22Rv1 (cell line): ENCODE data around the gene WDR86.

Experiments used
- H3K27ac ChIP-seq: fragments of 450-650 bp; 2 replicates; pipeline ENCODE4 v1.5.1; 2017
- CTCF ChIP-seq: fragments of 450-650 bp; IDR thresholded peaks from 2 replicates; pipeline ENCODE4 v1.5.1; 2017; ENCODE audit warnings: mild to moderate bottlenecking
- ZFX ChIP-seq: fragments of 450-650 bp; IDR thresholded peaks from 2 replicates; pipeline ENCODE4 v1.6.1; 2017; ENCODE audit warnings: antibody characterized with exemption, borderline replicate concordance

Gene WDR86

GRCh38 chr7:151448261-151449252 lies 38.7 kb upstream of the WDR86 start:
- no peak overlapping the region for H3K27ac ChIP-seq
- peak; percentile 97 for TF ChIP-seq CTCF
- no peak for TF ChIP-seq ZFX

GRCh38 chr7:151447901-151448260 lies 38.0 kb upstream of the WDR86 start:
- H3K27ac ChIP-seq, result no peak overlapping the region
- TF ChIP-seq ZFX (no peak), CTCF (no peak)

- TF ChIP-seq ZFX (no peak), CTCF (no peak)
- no peak overlapping the region for H3K27ac ChIP-seq
Measured at GRCh38 chr7:151447312-151447711, 37.5 kb upstream of the WDR86 start.

GRCh38 chr7:151446412-151446811 lies 36.6 kb upstream of the WDR86 start:
- TF ChIP-seq CTCF, result no peak
- H3K27ac ChIP-seq, result no peak overlapping the region

- no peak for TF ChIP-seq ZFX
- no peak for TF ChIP-seq CTCF
- no peak overlapping the region for H3K27ac ChIP-seq
Measured at GRCh38 chr7:151444632-151445031, 34.8 kb upstream of the WDR86 start.

- TF ChIP-seq CTCF (no peak), ZFX (no peak)
Measured at GRCh38 chr7:151442776-151443496, 33.1 kb upstream of the WDR86 start.

More at GRCh38 chr7:151442776-151443496, 33.1 kb upstream of the WDR86 start:
- no peak overlapping the region for H3K27ac ChIP-seq
